HG03095 (cell line): ENCODE measurements around the gene PPP2R1B.

Source experiments
- ATAC-seq: cut with Tn5 transposase; IDR thresholded peaks from one replicate; pipeline ENCODE4 v1.9.1; 2021; ENCODE audit warnings: moderate library complexity; ENCODE audit not compliant: unreplicated experiment

PPP2R1B gene

GRCh38 chr11:111749646-111750045 lies 16.5 kb downstream of the PPP2R1B start:
- no peak for ATAC-seq

- ATAC-seq, result no peak
These were observed 18.0 kb downstream of the PPP2R1B start for GRCh38 chr11:111748035-111748804.

GRCh38 chr11:111745719-111746504 lies 20.3 kb downstream of the PPP2R1B start:
- ATAC-seq, result no peak

GRCh38 chr11:111743700-111744099 lies 22.5 kb downstream of the PPP2R1B start:
- ATAC-seq, result no peak

GRCh38 chr11:111741751-111742150 lies 24.4 kb downstream of the PPP2R1B start:
- no peak for ATAC-seq

- ATAC-seq, result no peak
These were observed 26.9 kb downstream of the PPP2R1B start for GRCh38 chr11:111739299-111739698.

GRCh38 chr11:111737444-111738210 lies 28.6 kb downstream of the PPP2R1B start:
- no peak for ATAC-seq

- ATAC-seq, result no peak
These were observed 29.4 kb downstream of the PPP2R1B start for GRCh38 chr11:111736621-111737443.

- ATAC-seq, result no peak
These were observed 30.0 kb downstream of the PPP2R1B start for GRCh38 chr11:111736181-111736590.

GRCh38 chr11:111735262-111736116 lies 30.7 kb downstream of the PPP2R1B start:
- ATAC-seq, result no peak

- no peak for ATAC-seq
These were observed 31.3 kb downstream of the PPP2R1B start for GRCh38 chr11:111734954-111735261.

GRCh38 chr11:111734101-111734953 lies 31.9 kb downstream of the PPP2R1B start:
- ATAC-seq, result no peak

GRCh38 chr11:111733611-111734088 lies 32.5 kb downstream of the PPP2R1B start:
- ATAC-seq, result no peak

- no peak for ATAC-seq
These were observed 33.2 kb downstream of the PPP2R1B start for GRCh38 chr11:111733016-111733415.

GRCh38 chr11:111731821-111732220 lies 34.4 kb downstream of the PPP2R1B start:
- ATAC-seq, result no peak

GRCh38 chr11:111730871-111731591 lies 35.2 kb downstream of the PPP2R1B start:
- no peak for ATAC-seq

GRCh38 chr11:111729831-111730311 lies 36.3 kb downstream of the PPP2R1B start:
- ATAC-seq, result no peak
